HAP-1 (cell line): ENCODE data around the gene CFDP1.

ENCODE experiments used
- DNase-seq, 2 experiments: peaks; one replicate each; pipeline ENCODE4 v3.0.0-alpha.2; 2016 to 2020; ENCODE audit warnings: low spot score in 2 of 2
- H3K27me3 ChIP-seq: fragments of 250-450 bp; sonication (Bioruptor Pico); 2 replicates; pipeline ENCODE4 v1.5.1; 2020; ENCODE audit warnings: low read depth, mild to moderate bottlenecking, moderate library complexity
- H3K36me3 ChIP-seq: fragments of 250-450 bp; sonication (Bioruptor Pico); replicated peaks from 2 replicates; pipeline ENCODE4 v1.5.1; 2020; ENCODE audit warnings: mild to moderate bottlenecking
- H3K4me1 ChIP-seq: fragments of 250-450 bp; sonication (Bioruptor Pico); 2 replicates; pipeline ENCODE4 v1.5.1; 2020; ENCODE audit warnings: mild to moderate bottlenecking
- H3K4me3 ChIP-seq: fragments of 250-450 bp; sonication (Bioruptor Pico); 2 replicates; pipeline ENCODE4 v1.5.1; 2020; ENCODE audit warnings: mild to moderate bottlenecking, moderate library complexity
- H3K9me3 ChIP-seq: fragments of 250-450 bp; sonication (Bioruptor Pico); 2 replicates; pipeline ENCODE4 v1.5.1; 2020; ENCODE audit warnings: mild to moderate bottlenecking, moderate library complexity
- in situ Hi-C: fragments of 300-500 bp; cut with MboI; formaldehyde crosslinking; loops from 3 replicates; pipeline ENCODE4 v1.14.3; 2020; ENCODE audit warnings: low sequenced_read_pairs, inconsistent platforms, mixed read lengths

The CFDP1 gene

DNA sequence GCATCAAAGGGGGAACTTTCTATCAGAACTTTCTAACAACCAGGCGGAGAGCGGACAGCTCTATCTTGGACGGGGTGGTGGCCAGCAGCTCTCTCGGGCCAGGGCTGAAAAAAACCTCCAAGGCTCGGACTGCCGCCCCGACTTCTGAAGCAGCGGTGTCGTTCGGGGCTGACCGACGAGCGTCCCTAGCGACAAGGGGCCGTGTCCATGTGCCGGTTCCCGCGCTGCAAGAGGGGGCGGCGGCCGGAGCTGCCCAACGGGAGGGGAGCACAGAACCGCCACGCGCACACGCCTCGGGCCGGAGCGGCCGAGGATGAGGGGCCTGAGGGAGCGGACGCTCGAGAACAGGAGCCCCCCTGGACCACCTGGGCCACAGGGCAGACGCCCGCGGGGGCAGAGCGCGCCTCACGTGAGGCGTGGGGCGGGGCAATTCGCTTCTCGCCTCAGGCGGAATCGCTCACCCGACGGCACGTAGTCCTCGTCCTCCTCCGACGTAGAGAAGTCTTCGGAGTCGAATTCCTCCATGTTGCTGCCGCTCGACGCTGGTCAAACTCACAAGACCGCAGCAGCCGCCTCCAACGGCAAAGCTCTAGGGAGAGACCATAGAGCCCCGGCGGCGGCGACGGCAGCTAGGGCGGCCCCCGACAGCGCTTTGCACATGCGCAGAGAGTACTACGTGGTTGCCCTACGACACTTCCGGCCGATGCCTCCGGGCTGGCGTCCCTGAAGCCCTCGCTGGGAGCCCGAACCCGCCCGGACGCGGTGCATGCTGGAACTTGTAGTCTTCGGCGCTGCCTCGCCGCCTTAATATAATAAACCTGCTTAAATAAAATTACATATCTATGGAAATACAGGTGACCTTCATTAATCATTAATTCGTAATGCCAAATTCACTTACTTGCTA, at the start of gene CFDP1:
Gene CFDP1 (minus strand): TSS at position 676 of the 904 bp plus-strand sequence. CDS start 151 bp downstream, at position 525.
- no peaks in the 10 kb centered on the region for H3K9me3 ChIP-seq
- peak within 1 kb of the TSS; percentile 79 for H3K4me3 ChIP-seq
- DNase-seq: peak; percentile 89 to 96
- in situ Hi-C loops: no loop called here
- no peaks in the 10 kb centered on the region for H3K36me3 ChIP-seq
- H3K27me3 ChIP-seq: no peaks in the 10 kb centered on the region
- peaks cover 5% of the 10 kb centered on the region; the same call in 1 of the 2 replicates for H3K4me1 ChIP-seq

DNA sequence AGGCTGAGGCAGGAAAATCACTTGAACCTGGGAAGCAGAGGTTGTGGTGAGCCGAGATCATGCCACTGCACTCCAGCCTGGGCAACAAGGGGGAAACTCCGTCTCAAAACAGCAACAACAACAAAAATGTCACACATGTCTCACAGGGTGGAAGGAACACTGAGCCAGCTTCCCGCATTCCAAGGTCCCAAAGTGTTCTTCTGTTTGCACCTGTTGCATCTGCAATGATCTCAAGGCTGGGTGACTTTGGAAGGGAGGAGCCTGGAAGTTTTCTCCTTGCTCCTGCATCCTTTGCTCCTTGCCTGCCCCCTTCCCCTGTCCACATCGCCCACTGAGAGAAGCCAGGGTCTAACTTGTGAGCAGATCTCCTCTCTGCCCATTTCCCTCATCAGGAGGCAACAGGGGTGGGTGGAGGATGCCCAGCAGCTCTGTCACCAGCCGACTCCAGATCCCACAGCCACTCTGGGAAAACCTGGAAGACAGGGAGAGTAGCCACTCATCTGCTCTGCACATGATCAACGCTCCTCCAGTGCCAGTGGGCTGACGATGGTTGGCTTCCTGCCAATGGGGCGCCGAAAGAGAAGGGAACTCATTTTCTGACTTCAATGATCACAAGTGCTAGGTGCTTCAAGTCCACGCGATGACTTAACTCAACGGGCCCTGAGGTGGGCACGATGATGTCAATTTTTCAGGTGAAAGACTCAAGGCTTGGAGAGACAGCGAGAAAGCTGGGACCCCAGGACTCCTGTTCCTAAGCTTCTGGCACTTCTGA, 49.3 kb upstream of the CFDP1 start:
- Histone ChIP-seq H3K4me1 (no peaks in the 10 kb centered on the region), H3K9me3 (no peaks in the 10 kb centered on the region), H3K36me3 (no peaks in the 10 kb centered on the region), H3K27me3 (no peaks in the 10 kb centered on the region), H3K4me3 (no peak overlapping the region)
- DNase-seq: no peak
- in situ Hi-C loops: no loop called here

DNA sequence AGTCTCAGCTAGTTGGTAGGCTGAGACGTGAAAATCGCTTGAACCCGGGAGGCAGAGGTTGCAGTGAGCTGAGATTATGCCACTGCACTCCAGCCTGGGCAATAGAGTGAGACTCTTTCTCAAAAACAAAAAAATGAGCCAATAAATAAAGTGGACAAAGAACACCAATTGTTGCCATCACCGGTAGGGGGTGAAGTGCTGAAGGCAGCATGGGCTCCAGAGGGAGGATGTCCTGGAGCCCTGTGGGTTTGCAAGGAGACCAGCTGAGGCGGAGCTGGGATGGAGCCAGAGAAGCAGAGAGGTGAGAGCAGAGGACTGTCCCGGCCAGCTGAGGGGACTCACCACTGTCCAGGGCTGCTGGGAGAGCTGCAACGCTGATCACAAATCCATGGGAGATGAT, 48.2 kb upstream of the CFDP1 start:
- no peaks in the 10 kb centered on the region for H3K9me3 ChIP-seq
- no peaks in the 10 kb centered on the region for H3K36me3 ChIP-seq
- DNase-seq: no peak
- H3K4me1 ChIP-seq: no peaks in the 10 kb centered on the region
- in situ Hi-C loops: no loop called here
- no peaks in the 10 kb centered on the region for H3K27me3 ChIP-seq
- H3K4me3 ChIP-seq: no peak overlapping the region

GRCh38 chr16:75479421-75479990, 46.2 kb upstream of the CFDP1 start:
- no peaks in the 10 kb centered on the region for H3K36me3 ChIP-seq
- in situ Hi-C loops: no loop called here
- H3K27me3 ChIP-seq: no peaks in the 10 kb centered on the region
- H3K4me3 ChIP-seq: no peak overlapping the region
- H3K4me1 ChIP-seq: no peaks in the 10 kb centered on the region
- no peak for DNase-seq
- no peaks in the 10 kb centered on the region for H3K9me3 ChIP-seq

- H3K27me3 ChIP-seq: no peaks in the 10 kb centered on the region
- H3K9me3 ChIP-seq: no peaks in the 10 kb centered on the region
- H3K4me1 ChIP-seq: no peaks in the 10 kb centered on the region
- DNase-seq: no peak
- H3K4me3 ChIP-seq: no peak overlapping the region
- no peaks in the 10 kb centered on the region for H3K36me3 ChIP-seq
- in situ Hi-C loops: no loop called here
These were observed 45.4 kb upstream of the CFDP1 start for GRCh38 chr16:75478480-75479345.

DNA sequence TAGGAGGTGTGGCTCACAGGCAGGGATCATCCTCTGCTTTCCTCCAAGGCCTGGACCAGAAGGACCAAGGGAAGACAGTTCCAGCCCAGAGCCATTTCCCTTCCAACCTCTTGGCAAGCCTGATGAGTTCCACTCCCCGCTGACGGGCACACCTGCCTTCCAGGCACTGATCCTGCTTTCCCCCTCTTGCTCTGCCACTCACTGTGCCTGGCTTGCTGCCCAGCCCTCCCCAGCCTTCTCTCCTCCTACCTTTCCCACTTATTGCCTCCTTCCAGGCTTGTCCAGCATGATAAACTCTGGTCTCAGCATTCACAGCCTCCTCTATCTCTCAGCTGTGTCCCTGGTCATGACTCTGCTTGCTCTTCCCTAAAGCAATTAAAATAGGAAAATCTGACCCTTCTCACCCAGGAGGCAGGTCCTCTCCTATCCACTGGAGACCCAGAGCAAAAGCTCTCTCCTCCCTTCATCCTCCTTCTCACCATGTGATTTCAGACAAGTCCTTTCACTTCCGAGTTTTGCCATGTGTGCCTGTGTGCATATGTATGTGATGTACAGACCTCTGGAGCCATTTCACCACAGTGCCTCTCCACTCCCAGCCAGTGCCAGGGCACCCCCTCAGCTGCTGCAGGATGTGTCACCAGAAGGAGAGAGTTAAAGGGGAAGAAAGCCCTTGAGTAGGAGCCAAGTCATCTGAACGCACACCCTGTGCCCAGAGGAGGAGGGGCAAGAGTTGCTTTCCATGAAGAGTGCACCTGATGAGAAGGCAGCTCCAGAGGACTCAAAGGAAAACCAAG, 44.6 kb upstream of the CFDP1 start:
- no peak for DNase-seq
- in situ Hi-C loops: no loop called here
- Histone ChIP-seq H3K27me3 (no peaks in the 10 kb centered on the region), H3K36me3 (no peaks in the 10 kb centered on the region), H3K4me1 (peaks cover under 1% of the 10 kb centered on the region; the same call in 1 of the 2 replicates), H3K4me3 (no peak overlapping the region), H3K9me3 (no peaks in the 10 kb centered on the region)

- Histone ChIP-seq H3K36me3 (no peaks in the 10 kb centered on the region), H3K4me3 (no peak overlapping the region), H3K9me3 (no peaks in the 10 kb centered on the region), H3K27me3 (no peaks in the 10 kb centered on the region), H3K4me1 (peaks cover 11% of the 10 kb centered on the region)
- no peak for DNase-seq
- in situ Hi-C loops: no loop called here
These were observed 43.5 kb upstream of the CFDP1 start for GRCh38 chr16:75476817-75477216.

DNA sequence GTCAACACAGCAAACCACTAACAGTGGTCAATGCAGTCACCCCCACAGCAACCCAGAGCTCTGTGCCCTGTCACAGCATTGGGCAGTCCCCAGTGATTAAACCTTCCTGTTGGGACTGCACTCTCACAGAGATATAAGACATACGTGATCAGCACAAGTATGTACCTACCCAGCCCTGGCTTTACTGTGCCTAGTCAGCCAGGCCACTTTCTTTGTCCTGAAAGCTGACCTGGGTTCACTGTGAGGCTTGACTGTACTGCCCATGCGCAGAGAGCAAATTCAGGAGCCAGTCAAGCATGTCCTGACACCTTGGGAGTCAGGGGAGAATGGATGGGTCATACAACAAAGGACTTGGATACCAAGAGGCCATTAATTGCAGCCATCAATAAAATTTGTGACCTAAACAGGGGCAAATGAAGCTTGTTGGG, 42.1 kb upstream of the CFDP1 start:
- no peak overlapping the region for H3K4me3 ChIP-seq
- H3K27me3 ChIP-seq: no peaks in the 10 kb centered on the region
- DNase-seq: no peak
- no peaks in the 10 kb centered on the region for H3K9me3 ChIP-seq
- H3K4me1 ChIP-seq: peaks cover 14% of the 10 kb centered on the region
- in situ Hi-C loops: no loop called here
- H3K36me3 ChIP-seq: no peaks in the 10 kb centered on the region

DNA sequence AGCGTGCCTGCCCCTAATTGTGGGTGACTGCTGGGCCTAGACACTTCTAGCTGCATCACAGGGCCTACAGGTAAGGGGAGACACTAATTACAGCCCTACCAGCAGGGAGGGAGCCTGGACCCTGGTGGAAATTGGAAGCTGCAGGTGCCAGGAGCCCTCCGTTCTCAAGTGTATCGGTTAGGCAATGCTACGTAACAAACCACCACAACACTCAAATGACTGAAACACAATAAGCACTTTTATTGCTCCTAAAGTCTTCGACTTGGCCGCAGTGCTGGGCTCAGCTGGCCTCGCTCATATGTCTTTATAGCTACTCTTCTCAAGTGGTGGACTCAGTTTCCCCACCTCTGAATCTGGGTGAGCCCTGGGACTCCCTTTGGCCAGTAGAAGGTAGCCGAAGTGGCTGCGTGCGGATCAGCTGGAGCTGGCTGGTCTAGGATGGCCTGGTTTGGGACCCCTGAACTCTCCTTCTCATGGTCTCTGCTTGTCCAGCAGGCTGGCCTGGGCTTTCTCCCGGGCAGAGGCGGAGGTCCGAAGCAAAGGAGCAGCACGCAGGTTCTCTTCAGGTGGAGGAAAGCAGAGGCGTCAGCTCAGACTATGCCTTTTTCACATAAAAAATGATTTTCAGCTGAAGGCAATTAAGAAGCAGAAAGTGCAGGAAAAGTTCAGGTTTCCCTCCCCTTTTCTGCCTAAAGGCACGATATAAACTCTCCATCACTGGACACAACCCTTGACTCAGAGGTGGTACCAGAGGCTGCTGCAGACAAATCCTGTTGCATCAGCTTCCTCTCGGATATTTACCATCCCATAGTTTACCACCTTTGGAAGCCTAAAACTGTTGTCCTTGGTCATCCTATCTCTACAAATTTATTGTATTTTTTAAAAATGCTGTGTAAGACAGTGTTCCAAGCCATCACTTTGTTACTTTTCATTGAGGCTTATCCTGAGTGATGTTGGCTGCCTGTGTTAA, 39.9 kb upstream of the CFDP1 start:
- Histone ChIP-seq H3K4me3 (no peak overlapping the region), H3K4me1 (peaks cover 14% of the 10 kb centered on the region), H3K27me3 (no peaks in the 10 kb centered on the region), H3K9me3 (no peaks in the 10 kb centered on the region), H3K36me3 (no peaks in the 10 kb centered on the region)
- no peak for DNase-seq
- in situ Hi-C loops: loop anchor here (5.0 kb wide), 1 partner anchor 289 kb away; no protein-coding TSS in a partner anchor

DNA sequence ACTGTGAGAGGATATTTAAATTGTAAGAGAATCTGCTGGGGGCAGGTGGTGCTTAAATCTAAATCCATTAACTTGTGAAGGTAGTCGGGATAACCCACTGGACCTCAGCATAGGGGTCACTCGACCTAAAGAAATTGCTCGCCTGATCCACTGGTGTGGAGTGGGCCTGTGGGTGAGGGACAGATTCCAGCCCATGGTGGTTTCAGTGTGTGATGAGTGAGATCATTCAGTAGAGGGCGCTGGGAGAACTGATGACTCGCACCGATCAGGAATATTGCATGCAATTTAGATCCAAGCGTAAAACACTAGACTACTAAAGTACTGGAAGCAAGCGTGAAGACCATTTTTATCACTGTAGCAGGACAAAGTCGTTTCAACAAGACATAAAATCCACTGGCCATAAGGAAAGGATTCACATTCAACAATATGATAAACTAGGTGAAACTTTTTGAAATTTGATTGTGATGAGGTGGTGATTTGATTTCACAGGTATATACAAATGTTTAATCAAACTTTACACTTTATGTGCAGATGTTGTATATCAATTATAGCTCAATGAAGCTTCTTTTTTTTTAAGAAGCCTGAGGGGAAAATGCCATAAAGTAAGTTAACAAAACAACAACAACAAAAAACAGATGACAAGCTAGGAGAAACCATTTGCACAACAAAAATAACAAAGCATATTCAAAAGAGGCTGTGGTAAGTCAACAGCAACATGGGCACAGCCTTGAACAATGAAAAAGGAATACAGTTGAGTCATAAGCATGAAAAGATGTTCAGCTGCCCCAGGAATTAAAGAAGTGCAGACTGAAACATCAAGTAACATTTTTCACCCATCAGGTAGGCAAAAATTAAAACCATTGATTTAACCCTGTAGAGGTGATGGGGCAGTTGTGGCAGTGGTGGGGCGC, 38.7 kb upstream of the CFDP1 start:
- H3K4me1 ChIP-seq: peaks cover 14% of the 10 kb centered on the region
- H3K4me3 ChIP-seq: no peak overlapping the region
- DNase-seq: peak; percentile 70 to 75
- no peaks in the 10 kb centered on the region for H3K27me3 ChIP-seq
- H3K36me3 ChIP-seq: no peaks in the 10 kb centered on the region
- H3K9me3 ChIP-seq: no peaks in the 10 kb centered on the region
- in situ Hi-C loops: loop anchor here (5.0 kb wide), 1 partner anchor 290 kb away; no protein-coding TSS in a partner anchor

DNA sequence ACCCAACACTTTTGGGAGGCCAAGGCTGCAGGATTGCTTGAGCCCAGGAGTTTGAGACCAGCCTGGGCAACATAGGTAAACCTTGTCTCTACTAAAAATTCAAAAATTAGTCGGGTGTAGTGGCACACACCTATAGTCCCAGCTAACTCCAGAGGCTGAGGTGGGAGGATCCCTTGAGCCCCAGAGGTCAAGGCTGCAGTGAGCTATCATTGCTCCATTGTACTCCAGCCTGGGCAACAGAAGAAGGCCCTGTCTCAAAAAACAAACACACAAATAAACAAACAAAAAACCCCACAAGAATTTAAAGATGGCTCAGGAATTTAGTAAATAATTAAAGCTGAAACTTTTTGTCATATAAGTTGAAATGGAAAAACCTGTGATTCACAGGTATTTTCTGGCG, 33.5 kb upstream of the CFDP1 start:
- no peaks in the 10 kb centered on the region; the same call in 1 of the 2 replicates for H3K36me3 ChIP-seq
- peaks cover 10% of the 10 kb centered on the region for H3K4me1 ChIP-seq
- no peak overlapping the region for H3K4me3 ChIP-seq
- no peaks in the 10 kb centered on the region for H3K27me3 ChIP-seq
- H3K9me3 ChIP-seq: no peaks in the 10 kb centered on the region
- no peak for DNase-seq
- in situ Hi-C loops: no loop called here
